Fibroblast of the aortic adventitia (primary cell): Measurements from ENCODE around the gene RD3L. TPM values are rescaled to one million over a fixed set of nuclear protein-coding genes. Genes with fewer than 3 reads are reported as not detected.

Source experiments
- DNase-seq: peaks from one replicate; pipeline ENCODE4 v3.0.0-alpha.2; 2010; ENCODE audit warnings: low read depth
- H3K4me3 ChIP-seq: 2 replicates; pipeline ENCODE4 v1.5.1; 2011; ENCODE audit warnings: low read depth, mild to moderate bottlenecking, control low read depth, low read length, moderate library complexity
- total RNA-seq: library from RNA; depleted of rRNA; stranded (reverse); fragments of >200 nt; gene quantifications from 2 replicates; pipeline ENCODE4 v1.2.3, GENCODE V29; 2012; ENCODE audit warnings: low replicate concordance
- TF ChIP-seq, protein P1 (sequence below): IDR thresholded peaks from 2 replicates; pipeline ENCODE4 v1.5.1; 2011; ENCODE audit warnings: mild to moderate bottlenecking, low read length, control low read depth, inconsistent platforms; ENCODE audit not compliant: insufficient read depth

The RD3L gene
- total RNA-seq, 1 donor: not detected

DNA sequence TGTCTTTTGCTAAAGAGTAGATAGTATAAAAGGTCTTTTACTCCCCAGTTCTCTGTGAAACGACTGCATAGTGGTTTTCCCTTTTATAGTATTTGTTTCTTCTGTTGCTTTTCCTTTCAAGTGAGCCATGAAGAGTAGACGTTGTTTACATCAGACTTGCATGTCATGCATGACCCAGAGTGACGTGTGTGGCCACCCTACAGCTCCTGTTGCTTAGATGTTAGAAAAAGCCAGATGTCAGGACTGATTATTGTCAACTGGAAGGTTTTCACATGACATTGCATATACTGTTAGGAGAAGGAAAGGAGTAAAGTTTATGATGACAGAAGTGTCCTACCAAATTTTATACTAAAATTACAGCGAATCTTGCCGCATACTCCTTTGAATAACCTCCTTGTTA lies 1.3 kb upstream of the RD3L start:
- TF ChIP-seq, protein P1, sequence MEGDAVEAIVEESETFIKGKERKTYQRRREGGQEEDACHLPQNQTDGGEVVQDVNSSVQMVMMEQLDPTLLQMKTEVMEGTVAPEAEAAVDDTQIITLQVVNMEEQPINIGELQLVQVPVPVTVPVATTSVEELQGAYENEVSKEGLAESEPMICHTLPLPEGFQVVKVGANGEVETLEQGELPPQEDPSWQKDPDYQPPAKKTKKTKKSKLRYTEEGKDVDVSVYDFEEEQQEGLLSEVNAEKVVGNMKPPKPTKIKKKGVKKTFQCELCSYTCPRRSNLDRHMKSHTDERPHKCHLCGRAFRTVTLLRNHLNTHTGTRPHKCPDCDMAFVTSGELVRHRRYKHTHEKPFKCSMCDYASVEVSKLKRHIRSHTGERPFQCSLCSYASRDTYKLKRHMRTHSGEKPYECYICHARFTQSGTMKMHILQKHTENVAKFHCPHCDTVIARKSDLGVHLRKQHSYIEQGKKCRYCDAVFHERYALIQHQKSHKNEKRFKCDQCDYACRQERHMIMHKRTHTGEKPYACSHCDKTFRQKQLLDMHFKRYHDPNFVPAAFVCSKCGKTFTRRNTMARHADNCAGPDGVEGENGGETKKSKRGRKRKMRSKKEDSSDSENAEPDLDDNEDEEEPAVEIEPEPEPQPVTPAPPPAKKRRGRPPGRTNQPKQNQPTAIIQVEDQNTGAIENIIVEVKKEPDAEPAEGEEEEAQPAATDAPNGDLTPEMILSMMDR: no peak
- no peak overlapping the region for H3K4me3 ChIP-seq
- DNase-seq: no peak

DNA sequence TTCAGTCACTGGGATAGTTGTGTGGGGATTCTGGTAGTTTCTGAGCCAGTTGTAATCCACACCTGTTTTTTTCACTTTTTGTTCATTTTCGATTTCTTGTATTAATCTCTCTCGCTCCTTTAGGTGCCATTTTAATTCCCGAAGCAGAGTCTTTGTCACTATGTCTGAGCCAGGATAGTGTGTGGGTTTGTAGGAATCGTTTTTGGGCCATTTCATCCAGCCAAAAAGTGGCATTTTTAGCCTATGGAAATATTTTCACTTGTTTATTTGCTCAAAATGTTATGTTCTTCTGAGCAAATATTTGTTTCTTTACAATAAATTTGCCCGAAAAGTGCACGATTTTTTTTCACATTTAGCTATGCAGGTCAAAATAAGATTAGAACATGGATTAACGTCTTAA lies 867 bp downstream of the RD3L start:
- no peak overlapping the region for H3K4me3 ChIP-seq
- TF ChIP-seq, protein P1: no peak
- DNase-seq: no peak

DNA sequence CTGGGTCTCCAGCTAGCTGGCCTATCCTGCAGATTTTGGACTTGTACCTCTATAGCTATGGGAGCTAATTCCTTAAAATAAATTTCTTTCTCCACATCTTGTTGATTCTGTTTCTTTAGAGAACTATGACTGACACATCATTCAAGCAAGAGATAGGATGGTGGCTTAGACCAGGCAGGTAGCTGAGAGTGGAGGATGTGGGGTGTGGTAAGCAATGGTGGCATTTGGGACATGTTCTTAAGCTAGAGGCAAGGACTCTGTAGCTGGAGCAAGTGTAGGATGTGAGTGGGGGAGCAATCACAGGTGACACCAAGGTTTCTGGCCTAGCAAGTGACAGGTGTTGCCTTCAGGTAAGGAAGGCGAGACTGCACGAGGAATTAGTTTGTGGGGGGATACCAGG lies 7.2 kb downstream of the RD3L start:
- DNase-seq: no peak
- H3K4me3 ChIP-seq: no peak overlapping the region
- TF ChIP-seq, protein P1: no peak

DNA sequence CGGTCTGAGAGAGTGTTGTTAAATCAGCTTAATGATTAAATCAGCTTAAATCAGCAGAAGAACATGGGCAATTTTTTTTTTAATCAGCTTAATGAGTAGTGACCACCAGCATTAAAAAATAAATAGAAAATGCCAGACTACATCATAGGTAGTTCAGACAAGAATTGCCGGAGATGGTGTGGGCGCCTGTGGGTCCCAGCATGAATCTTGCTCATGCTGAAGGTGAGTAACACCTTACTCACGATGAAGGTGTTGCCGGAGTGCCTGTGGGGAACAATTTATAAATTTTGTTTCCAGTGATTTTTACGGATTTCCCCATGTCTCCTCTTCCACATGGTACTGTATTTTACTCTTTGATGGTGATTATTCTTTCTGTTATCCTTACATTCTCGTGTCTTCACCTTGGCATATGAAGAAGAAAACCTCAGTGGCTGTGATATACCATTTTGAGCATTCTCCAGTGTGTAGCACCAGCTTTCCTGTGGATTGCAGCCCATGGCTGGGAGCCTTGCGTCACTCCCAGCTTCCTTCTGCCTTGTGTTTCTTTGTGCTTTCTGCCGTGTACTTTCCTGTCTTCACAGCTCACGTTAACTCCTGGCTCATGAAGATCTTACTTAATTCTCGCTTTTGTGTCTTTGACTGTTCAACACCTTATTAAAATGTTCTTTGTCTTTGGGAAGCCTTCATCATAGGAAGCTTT lies 9.4 kb downstream of the RD3L start:
- TF ChIP-seq, protein P1: no peak
- H3K4me3 ChIP-seq: no peak overlapping the region
- DNase-seq: no peak

DNA sequence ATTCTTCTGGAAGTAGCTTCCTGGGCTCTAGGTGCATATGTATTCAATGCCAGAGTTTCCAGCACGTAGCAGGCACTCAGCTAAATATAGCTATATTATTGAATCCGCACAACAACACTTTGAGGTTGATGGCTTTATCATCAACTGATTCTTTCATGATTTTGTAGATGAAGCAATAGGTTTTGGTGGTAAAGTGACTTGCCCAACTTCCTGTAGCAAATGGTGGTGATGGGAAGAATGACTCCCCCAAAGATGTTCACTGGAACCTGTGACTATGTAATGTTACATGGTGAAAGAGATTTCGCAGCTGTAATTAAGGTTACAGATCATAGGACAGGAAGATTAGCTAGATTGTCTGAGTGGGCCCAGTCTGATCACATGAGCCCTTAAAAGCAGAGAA lies 10.9 kb downstream of the RD3L start:
- TF ChIP-seq, protein P1: no peak
- DNase-seq: no peak
- no peak overlapping the region for H3K4me3 ChIP-seq

DNA sequence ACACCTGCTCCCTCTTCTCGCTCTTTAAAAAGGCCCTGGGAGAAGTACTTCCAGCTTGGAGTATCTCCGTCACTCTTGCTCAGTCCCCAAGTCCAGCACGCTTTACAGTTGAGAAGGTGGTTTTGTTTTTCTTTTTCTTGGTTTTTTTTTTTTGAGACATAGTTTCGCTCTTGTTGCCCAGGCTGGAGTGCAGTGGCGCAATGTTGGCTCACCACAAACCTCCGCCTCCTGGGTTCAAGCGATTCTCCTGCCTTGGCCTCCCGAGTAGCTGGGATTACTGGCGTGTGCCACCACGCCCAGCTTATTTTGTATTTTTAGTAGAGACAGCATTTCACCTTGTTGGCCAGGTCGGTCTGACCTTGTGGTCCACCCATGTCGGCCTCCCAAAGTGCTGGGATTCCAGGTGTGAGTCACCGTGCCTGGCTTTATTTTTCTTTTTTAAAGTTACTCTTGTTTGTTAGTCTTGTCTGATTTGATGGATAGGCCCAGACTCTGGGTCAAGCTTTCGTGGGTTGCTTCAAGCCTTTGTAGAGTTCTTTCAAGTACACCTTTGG lies 12.2 kb downstream of the RD3L start:
- TF ChIP-seq, protein P1: no peak
- DNase-seq: no peak

More for the DNA sequence above, 12.2 kb downstream of the RD3L start:
- no peak overlapping the region for H3K4me3 ChIP-seq
